ENCODE results near the gene EML4.
"Not testable (repeated sequence)": the region's sequence is repeated elsewhere in the genome, so short reads cannot be mapped to it uniquely, and the experiment has no call there.

The EML4 gene

DNA sequence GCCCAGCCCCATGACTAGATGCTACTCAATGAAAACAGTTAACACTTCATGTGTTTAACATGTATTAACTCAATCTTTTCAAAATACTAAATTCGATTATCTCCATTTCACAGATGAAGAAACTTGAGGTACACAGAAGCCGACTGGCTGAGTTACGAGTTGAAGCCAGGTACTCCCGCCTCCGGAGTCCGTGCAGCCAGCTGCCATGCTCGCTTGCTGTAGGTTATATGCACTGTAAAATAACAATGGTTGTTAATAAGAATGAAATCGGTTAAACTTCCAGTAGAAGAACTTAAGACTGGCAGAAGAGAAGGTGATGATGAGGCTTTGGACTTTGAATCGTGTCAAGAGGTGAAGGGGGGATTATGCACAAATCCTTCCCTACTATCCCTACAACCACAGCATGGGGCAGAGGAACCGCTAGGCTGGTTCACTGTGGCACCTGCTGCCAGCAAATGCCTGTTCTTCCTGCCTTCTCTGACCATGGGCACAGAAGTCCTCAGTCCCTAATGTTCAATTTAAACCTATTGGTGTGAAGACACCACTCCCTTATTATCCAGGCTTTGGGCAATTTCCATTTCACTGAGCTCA, 166.5 kb downstream of the EML4 start:
- DNase-seq (ENCODE audit: low read depth): no peak

DNA sequence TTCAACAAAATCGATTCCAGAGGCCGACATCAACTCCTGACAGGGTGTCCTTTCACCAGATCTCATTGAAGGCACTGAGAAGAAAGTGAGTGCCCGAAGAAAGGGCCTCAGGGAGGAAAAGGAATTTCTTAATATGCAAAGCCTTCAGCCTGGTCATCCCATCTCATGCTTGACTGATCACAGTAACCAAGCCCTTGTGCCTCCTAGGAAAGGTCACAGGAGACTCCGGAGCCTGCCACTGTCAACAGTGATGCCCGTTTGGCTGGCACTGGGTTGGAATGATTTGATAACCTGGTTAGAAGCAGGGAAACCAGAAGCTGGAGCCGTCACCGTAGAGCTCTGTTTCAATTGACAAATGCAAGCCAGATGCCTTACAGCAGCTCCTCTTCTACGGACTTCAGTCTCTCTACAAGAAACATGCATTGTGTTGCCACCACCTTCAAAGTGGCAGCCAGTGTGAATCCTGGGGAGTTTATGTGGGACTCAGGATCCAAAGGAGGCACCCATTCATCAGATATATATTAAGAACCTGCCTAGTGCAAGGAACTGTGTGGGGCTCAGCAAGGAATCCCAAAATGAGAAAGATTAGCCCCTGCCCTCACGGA, 167.3 kb downstream of the EML4 start:
- DNase-seq (ENCODE audit: low read depth): no peak

DNA sequence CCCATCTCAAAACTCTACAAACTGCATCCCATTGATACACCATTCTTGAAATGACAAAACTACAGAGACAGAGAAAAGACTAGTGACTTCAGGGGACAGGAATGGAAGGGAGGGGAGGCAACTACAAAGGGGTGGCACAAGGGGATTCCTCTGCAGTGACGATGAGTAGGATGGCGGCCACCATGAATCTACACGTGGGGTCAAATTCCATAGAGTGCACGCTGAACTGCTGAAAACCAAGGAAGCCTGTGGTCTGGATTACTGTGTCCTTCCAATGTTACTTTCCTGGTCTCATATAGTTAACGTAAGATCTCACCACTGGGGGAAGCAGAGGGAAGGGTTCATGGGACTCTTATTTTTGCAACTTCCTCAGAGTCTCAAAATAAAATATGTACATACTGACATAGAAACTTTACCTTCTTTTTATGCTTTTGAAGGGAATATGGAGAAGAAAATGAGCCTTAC, 168.2 kb downstream of the EML4 start:
- DNase-seq (ENCODE audit: low read depth): no peak

DNA sequence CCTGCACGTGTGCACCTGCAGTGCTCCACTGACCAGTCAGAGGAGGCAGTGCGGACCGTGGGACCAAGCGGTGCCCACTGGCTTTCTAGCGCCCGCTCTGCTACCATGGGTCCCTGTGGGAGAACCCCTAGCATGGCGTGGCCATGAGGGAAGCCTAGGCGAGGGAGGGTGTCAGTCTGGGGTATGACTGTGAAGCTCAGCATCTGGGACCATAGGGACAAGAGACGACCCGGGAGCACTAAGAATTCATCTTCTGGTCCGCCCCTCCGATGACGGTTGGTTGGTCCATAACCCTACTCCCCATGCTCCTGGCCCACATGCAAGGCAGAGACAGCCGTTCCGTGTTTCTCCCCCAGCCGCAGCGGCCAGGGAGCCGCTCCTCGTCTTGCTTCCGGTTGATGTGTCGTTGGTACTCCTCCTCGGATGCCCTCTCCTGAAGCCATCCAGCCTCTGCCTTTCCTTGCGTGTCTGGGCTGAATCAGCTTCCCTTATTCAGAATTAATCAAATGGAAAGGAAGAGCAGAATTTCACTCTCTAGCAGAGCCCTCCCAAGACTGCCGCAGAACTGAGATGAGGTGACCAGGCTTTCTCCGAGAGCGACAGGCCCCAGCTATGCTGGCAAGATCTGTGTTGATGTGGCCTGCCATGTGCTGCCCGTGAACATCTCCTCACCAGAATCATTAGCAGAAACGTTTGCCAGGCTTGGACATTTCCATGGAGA, 168.9 kb downstream of the EML4 start:
- no peak for DNase-seq (ENCODE audit: low read depth)

DNA sequence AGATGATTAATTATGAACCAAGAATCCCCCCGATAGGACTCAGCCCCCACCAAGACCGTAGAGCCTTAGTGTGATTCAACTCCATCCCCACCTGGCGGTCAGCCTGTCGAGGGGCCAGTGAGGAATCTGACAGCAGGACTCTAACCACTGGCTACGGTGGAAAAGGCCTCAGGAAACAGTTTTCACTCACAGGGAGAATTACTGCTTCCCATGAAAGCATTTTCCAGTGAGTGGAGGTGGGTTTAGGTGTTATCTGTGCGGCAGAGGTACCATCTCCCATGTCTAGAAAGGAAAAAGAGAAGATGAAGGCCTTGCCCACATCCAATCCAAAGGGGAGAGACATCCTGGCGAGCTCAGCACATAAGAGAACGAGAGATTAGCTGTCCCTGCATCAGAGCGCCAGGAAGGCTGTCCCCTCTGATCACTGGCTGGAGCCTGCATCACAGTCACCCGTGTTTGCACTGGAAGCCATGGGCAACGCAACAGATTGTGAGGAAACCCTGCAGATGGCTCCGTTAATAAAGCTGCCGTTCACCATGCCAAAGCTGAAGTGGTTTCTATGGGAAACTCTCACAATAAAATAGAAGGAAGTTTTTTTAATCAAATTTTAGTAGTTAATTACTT, 169.5 kb downstream of the EML4 start:
- DNase-seq (ENCODE audit: low read depth): no peak

DNA sequence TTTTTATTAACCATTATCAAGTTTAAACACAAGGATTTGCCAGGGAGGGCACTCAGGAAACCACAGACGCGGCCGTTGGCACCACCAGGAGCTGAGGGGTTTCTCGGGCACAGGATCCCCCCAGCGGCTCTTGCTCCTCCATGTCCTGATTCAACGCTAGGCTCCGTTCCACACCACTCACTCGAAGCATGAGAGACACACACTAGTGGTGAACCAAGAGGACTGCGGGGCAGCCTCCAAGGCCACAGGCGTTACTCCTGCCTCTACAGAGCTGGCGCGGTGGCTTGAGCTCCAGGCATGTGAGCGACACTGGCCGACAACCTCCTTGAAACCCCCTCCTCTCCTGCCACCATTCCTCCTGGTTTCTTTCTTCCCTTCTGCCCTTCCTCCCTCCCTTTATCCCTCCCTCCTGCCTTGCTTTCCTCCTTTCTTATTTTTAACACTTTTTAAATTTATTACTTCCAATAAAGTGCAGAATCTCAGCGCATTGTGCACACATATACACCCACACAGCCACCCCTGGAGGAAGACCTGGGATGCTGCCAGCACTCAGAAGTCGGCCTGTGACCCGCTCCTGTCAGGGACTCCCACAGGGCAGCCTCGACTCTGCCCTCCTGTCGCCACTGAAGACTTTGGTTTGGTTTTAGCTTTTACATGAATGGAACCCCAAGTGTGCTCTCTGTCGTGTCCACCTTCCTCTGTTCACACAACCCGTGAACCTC, 170.2 kb downstream of the EML4 start:
- DNase-seq (ENCODE audit: low read depth): no peak

DNA sequence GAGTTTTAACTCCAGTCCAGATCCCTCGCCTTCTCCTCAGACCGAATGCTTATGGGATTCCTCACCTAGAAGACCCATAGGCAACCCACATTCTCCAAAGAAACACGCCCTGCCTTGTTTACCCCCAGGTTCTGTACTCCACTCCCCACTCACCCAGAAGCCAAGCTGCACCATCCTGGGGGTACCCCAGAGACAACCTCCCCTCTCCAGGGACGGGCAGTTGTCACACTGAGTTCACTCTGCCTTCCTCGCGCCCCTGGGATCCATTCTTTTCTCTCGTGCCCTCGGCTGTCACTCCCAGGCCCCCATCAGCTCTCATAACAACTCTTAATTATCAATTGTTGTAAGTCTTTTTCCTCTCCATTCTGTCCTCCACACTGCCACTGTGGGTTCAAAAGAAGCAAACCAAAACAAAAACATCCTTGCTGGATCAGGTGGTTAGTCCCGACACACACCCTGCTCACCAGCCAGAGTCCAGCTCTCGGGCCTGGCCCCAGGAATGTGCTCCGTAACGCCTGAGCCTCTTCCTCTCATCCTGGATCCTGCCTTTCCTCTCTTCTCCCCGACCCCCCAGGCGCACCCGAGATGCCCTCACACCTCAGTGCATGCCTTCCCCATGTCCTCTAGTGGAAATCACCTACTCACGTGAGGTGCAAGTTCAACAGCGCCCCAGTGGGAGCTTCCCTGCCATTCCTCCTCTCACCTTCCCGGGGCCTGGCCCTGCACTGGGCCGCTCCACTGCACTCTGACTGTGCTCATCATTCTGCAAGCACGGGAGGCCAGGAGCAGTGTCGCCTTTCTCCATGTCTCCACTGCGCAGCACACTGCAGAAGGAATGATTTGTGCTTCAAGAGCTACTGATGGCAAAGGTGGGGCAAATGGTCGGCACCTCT, 171.1 kb downstream of the EML4 start:
- no peak for DNase-seq (ENCODE audit: low read depth)

DNA sequence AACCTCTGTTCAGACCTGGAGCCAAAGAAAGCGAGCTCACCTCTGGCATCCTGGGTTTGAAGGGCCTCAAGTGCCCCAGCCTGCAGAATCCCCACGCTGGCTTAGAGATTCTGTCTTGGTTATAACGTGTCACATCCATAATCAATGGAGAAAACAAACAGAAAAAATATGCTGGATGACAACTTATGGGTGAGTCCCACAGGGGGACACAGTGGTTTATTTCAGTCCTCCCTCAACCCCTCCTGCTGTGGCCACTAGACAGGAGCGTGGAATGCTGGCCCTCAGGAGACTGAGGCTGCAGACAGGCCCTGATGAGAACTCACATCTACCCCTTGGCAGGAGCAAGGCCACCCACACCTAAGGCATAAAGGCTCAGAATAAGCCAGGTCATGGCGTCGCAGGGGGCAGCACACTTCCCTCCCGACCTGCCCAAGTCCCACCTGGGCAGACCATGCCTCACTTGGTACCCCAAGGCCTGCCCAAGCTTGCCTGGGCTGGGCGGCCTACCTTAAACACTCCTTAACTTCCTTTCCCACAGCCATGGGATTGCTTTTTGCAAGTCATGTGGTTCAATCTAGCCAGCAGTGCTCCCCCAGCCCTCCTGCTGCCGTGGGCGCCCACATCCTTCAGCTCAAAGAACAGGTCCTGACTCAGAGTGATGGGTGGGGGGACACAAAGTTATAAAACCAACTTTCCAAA, 171.9 kb downstream of the EML4 start:
- DNase-seq (ENCODE audit: low read depth): no peak

DNA sequence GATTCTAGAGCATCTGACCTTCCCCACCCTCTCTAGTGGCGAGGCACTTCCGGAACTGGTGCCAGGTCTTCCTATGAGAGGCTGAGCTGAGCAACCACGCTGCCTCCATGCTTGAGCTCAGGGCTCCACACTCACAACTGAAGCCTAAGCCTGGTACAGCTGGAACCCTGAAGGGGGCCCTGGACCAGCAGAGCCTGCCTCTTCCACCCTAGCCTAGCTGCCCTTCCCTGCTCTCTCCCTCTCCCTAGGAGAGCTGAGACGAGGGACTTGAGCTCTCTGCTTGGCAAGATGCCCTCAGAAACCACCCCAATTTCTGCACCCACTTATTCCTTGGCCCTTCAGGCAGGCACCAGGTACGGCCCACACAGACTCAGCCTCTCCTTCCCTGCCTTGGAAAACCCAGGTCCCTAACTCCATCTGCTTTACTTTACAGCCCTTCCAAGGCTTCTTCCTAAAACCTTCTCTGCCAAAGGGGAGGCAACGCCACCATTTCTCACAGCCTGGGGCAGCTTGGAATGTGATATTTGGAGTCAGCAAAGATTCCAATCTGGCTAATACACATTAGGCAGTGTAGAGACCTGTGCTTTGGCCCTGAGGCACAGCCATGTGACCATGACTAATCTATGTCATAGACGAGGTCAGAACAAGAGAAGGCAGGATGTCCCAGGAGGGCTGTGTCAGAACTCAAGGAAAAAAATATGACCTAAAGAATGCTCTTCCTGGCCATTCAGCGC, 173.1 kb downstream of the EML4 start:
- no peak for DNase-seq (ENCODE audit: low read depth)

DNA sequence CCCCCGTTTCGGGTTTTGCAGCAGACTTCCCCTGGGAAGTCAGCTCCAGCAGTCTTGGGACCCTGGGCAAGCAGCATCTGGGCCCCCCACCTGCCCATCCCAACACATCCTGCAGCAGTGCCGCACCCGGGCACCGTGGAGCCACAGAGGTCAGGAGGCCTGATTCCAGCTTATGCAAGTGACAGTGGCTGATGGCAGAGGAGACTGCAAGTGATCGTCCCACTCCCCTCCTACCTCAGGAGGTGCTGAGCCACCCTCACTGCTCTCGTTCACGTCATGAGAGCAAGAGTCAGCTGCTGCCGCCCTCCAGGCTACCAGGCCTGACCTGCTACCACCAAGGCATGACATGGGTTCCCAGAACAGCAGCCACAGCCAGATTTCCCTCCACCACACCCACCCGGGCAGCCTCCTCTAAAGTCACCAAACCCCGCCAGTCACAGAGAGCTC, 173.7 kb downstream of the EML4 start:
- no peak for DNase-seq (ENCODE audit: low read depth)

DNA sequence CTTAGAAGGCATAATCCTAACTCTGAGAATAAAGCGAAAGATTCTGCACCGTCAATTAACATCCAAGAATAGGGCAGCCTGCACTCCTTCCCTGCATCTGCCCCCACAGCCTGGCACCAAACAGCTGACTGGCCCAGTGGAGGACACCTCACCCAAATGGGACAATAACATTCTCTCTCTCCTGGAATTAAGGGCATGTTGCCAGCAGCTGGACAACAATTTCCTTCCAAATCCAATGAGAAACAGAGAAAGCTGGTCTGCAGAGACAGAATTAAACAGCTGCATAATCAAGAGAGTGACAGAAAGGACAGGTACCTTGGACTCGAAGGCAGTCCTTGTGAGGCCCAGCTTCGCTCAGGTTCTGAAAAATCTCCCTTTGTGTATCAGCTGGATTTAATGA, 176.8 kb downstream of the EML4 start:
- no peak for DNase-seq (ENCODE audit: low read depth)

DNA sequence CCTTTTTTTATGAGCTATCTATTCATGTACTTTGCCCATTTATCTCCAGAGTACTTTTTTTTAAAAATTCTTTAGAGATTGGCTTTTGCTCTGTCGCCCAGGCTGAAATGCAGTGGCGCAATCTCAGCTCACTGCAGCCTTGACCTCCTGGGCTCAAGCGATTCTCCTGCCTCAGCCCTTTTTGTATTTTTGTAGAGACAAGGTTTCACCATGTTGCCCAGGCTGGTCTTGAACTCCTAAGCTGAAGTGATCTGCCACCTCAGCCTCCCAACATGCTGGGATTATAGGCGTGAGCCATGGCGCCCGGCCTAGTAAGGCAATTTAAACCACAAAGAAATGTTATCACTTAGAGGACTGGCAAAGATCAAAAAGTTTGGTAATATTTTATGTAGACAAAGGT, 177.7 kb downstream of the EML4 start:
- DNase-seq (ENCODE audit: low read depth): not testable (repeated sequence)

DNA sequence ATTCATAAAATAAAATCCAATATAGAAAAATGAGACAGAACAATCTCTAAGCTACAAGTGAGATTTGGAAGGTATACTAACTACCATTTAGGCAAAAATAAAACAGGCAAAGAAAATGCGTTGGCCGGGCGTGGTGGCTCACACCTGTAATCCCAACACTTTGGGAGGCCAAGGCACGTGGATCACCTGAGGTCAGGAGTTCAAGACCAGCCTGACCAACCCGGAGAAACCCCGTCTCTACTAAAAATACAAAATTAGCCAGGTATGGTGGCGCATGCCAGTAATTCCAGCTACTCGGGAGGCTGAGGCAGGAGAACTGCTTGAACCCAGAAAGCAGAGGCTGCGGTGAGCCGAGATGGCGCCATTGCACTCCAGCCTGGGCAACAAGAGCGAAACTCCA, 178.4 kb downstream of the EML4 start:
- DNase-seq (ENCODE audit: low read depth): not testable (repeated sequence)

DNA sequence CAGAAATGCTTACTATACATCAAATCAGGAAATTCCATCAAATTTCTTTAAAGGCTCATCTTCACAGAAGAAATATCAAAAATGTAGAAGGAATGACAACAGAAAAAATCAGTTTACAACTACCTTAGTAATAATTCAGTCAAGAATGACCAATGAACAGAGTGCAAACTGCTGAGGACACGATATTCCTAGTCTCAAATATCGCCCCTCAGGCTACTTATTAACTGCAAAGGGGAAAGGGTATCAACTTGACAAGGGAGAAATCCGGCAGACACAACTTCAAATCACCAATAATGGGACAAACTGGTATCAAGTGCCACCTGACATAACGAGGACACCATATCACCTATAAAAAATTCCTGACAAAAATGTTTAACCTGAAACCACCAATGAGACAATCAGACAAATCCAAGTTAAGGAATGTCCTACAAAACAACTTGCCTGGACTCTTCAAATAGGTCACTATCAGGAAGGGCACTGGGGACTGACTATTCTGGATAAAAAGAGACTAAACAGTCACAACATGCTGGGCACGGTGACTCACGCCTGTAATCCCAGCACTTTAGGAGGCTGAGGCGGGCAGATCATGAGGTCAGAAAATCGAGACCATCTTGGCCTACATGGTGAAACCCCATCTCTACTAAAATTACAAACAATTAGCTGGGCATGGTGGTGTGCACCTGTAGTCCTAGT, 179.1 kb downstream of the EML4 start:
- DNase-seq (ENCODE audit: low read depth): no peak

DNA sequence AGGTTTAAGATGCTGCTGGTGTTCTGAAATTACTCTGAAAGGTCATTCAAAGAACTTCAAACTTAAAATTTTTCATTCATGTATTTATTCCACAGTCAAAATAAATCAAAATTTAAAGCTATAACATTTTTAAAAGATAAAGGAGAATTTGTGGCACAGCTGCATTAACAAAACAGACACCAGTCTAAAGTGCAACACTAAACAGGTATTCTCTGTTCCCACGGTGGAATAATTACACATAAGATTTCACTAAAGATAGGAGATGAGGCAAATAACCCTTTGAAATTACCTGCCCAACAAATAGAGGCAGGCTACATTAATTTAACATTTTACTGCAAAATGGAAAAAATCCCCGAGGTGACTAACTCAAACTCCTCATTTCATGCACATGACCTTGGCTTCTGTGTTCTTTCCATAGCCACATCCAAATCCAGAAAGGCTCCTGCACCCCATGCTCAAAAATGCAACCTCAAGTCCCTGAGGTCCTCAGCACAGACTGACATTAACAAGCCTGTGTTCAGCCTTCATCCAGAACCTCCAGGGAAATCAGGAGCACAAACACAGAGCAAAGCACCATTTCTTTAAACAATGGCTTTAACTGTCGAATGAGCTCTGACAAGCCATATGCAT, 181.4 kb downstream of the EML4 start:
- no peak for DNase-seq (ENCODE audit: low read depth)

DNA sequence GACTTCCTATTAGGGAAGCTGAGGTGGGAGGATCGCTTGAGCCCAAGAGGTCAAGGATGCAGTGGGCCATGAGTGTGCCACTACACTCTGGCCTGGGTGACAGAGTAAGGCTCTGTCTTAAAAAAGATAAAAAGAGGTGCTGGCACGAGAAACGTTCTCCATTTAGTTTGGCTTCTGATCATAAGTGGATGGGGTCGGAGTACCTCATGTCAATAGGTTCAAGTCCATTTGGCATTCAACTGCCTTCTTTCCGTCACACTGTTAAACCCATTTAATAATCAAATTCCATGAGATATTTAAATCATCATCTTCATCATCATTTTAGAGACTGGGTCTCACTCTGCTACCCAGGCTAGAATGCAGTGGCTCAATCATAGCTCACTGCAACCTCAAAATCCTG, 182.7 kb downstream of the EML4 start:
- no peak for DNase-seq (ENCODE audit: low read depth)

DNA sequence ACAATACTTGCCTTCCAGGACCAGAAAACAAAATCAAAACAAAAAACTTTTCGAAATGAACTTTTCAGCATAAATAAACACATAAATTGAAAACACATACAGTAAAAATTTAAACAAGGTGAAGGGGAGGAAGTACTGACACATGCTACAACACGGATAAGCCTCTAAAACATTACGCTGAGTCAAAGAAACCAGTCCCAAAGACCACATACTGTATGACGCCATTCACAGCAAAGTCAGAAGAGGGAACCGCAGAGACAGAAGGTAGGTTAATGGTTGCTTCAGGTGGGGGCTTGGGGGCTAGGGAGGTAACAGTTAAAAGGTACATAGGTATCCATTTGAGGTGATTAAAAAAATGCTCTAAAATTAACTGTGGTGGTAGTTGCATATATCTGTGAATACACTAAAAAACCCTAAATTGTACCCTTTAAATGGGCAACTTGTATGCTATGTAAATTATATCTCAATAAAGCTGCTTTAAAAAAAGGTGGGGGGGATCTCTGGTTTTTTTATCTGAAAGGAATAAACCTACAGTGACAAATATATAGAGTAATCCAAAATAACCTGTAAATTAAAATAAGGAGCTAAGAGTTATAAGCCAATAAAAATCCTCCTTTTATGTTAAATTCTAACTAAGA, 184.8 kb downstream of the EML4 start:
- no peak for DNase-seq (ENCODE audit: low read depth)

DNA sequence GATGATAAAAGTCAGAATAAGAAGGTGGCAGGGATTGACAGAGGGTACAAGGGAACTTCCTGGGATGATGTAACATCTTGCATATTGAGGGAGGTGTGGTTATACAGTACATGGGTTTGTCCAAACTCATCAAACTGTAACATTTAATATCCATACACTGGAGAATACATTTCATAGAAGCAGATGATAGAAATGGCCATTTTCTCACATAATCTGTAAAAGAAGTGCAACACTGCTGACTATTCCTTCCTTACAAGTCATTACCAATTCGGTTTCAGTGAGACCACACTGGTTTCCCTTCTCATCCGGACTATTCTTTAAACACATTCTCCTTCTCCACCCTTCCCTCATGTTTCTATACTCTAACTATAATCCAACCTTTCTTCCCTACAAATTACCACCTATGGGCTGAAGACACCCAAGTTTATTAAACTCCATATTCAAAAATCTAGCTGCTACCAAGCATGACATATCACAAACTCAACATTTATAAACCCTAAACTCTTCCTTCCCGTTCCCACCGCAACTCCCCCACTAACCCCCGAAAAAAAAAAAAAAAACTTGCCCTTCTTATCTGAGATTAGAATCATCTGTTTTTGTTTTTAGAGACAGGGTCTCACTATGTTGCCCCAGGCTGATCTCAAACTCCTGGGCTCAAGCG, 190.3 kb downstream of the EML4 start:
- no peak for DNase-seq (ENCODE audit: low read depth)
